Right renal cortex interstitium (tissue), 3 donors: ENCODE measurements around the gene BAZ2A. TPM values are rescaled to one million over a fixed set of nuclear protein-coding genes. Genes with fewer than 3 reads are reported as not detected.

Experiments used
- DNase-seq, 3 donors: peaks; one replicate each; pipeline ENCODE4 v3.0.0-alpha.2; 2013; ENCODE audit warnings: low read depth in 3 of 3, low spot score in 2 of 3
- polyA plus RNA-seq, 3 donors: library from polyadenylated mRNA; unstranded; fragments of 120-200 nt; gene quantifications; one replicate each; pipeline ENCODE4 v1.2.1, GENCODE V29; 2013; ENCODE audit not compliant: insufficient read length in 3 of 3

Gene BAZ2A
- polyA plus RNA-seq, 3 donors: 73.0 to 88.5 (median 74.2) TPM

DNA sequence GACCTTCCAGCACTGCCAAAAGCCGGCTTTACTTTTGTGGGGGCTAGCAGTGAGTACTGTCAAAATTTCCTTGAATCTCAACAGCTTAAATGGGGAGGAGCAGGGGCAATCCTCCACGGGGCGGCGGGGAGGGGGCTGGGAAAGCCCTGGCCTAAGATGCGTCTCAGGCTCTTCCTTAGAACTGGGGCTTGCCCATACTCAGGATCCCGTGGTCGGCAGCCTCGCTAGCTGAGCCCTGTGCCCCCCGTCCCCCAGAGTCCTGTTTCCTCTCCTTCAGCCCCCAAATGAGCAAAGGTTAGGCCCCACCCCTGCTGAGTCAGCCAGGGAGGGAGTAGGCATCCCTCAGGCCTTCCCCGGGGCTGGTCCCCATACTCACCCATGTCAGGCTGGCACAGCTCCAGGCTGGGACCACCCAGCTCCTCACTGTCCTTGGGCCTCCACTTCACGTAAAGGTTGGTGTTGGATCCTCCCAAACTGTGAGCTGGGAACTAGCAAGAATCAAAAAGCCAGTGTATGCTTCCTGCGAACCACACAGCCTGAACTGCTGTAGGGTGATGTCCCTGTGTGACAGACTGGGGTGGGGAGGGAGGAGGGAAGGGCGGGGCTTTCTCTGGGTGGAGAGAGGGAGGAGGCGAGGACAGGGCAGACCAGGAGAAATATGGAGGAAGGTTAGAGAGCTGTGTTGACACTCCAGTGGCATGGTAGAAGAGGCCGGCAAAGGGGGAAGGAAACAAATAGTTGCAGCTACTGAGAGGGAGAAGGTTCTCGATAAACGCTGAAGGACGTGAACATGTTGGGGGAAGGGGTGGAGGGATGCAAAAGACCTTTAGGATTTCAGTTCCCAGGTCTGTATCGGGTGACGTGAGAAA is 5.9 kb upstream of the BAZ2A start:
- no peak for DNase-seq

DNA sequence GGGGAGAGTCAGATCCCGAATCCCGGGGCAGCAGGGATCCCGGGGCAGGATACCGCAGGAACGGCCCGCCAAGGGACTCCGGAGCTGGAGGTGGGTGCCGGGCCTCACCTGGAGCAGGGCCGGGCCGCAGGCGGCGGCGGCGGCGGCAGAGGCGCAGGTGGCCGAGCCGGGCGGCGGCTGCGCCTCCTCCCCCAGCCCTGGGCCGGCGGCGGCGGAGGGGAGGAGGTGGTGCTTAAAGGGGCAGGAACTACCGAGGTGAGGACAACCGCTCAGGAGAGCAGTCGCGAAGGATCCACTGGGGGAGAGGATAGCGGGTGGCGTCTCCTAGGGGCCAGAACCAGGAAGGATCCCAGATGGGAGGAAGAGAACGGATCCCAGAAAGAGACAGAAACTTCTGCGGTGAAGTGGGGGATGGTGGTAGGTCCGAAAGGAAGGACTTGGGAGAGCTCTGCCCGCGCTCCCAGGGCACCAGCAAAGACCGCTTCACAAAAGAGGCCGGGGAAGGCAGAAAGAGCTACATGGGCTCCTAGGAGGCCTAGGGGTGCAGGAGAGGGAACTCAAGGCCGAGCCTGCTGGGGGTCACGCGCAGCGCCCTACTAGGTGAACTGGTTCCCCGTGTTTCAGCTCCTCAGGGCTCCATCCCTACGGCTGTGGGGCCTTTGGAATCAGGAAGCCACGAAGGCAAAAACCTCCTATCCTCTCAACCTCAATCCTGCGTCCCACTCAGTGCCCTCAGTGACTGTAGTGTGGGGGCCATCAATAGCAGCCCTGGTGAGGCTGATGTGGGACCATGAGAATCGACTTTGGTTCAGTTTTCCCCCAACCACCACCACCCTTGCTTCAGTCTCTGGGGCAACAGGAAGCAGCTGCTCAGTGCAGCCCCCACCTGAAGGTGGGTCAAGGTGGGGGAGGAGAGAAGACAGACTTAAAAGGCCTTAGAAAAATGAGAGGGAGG is 5.0 kb upstream of the BAZ2A start:
- no peak for DNase-seq

DNA sequence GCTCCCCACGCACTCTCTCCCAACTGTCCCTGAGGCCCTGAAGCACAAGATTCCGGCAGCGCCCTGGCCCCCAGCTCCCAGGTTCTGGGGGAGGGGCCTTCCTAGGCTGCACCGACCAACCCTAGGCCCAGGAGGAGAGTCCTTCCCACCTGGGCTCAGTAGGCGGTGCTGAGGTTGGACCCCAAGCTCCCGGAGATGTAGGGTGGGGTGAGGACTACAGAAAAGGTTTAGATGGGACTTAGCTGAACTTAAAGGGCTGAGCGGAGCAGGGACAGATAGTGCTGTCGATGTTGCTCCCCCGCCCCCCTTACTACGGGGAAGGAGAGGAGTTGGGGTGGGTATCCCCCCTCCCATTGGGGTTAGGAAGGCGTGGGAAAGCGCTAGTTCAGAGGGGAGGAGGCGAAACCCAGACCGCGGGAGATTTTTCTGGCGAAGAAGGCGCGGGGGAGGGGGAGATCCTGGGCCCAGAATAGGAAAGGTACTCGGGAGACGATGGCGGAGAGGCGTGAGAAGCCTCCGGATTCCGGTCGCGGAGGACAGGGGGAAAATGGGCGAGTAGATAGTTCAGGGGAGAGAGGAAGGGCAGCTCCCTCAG is 4.2 kb upstream of the BAZ2A start:
- DNase-seq: no peak

DNA sequence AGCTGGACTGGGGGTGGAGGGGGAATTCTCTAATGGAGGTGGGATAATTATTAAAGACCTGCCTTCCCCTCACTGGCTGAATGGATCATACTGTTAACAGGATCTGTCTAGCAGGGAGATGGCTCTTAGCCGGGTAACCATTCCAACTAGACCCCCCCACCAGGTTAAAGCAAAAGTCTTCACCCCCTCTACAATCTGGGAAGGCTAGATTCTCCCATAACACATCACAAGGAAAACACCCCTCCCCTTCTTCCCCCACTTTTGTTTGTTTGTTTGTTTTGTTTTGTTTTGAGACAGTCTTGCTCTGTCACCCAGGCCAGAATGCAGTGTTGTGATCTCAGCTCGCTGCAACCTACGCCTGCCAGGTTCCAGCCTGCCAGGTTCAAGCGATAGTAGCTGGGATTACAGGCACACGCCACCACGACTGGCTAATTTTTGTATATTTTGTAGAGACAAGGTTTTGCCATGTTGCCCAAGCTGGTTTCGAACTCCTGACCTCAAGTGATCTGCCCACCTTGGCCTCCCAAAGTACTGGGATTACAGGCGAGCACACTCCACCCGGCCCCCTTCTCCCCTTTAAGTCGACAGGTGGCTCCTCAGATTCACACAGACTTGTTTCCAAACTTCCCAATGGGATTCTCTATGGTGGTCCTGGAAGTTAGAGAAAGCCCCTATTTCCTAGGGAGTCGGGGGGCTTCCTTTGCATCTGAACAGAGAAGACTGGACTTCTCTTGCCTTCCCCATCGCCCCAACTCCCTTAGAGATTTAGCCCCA is 3.5 kb upstream of the BAZ2A start:
- DNase-seq: no peak

DNA sequence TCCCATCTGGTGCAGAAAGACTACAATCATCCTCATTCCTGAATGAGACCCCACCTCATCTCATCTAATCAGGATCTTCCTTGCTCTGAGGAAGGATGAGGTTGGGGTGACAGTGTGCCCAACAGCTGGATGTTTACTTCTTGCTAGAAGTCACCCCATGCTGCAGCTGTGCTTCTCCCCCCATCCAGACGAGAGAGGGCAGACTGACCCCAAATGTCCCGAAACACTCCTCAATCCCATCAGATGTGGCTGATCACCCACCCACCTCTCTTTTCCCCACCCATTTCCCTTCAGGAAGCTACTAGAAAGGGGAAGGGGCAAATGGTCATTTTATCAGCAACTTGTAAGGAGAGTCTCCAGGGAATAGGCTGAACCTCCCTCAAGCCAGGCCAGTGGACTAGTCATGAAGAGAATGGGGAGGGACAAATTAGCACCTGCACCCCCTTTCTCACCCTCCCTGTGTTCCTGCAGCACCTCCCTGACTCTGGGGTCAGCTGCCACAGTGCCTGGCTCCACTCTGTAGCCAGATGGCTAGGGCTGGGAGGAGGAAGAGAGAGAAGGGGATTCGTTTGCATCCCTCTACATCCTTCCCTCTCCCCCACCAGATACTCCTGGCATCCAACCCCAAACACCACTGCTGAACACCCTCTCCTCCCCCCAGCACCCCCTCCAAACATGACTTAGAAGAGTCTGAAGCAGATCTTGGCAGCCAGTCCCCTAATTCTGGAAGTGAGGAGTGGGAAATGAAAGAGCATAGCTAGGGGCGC is 2.8 kb upstream of the BAZ2A start:
- no peak for DNase-seq

DNA sequence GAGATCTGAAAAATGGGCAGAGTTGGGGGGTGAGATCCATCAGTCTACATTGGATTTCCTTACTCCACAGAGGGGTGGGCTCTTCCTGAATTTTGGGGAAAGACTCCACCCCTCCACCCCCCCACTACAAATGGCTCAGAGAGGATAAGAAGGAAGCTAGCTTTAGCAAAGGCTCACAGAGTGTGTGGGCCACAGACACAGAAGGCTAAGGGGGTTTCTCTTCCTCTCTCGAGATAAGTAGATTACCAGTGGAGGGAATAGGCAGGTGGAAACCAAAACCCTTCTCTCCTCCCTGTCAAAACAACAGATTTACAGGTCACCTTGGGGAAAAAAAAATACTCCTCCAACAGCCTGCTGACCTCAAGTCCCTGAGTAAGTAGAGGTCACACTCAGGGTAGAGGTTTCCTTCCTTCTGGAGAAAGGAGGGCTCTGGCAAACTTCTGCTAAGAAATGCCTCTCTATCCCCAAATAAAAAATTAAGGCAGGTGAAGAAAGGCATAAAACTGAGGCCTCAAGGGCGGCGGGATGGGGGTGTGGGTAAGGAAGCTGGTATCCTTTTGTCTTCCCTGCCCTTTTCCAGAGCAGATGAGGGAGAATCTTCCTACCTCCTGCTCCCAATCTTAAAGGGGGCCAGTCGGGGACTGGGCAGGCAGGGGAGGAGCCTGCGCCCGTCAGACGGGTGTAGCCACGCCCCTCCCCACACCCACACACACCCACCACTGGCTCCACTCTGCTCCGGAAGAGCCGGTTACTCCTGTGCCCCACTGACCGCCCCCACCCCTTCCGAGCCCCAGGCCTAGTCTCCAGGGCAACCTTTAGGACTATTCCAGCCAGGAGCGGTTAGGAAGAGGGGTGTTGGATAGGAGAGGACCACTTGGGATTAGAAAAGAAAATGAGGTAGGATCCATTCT is 1.9 kb upstream of the BAZ2A start:
- no peak for DNase-seq

DNA sequence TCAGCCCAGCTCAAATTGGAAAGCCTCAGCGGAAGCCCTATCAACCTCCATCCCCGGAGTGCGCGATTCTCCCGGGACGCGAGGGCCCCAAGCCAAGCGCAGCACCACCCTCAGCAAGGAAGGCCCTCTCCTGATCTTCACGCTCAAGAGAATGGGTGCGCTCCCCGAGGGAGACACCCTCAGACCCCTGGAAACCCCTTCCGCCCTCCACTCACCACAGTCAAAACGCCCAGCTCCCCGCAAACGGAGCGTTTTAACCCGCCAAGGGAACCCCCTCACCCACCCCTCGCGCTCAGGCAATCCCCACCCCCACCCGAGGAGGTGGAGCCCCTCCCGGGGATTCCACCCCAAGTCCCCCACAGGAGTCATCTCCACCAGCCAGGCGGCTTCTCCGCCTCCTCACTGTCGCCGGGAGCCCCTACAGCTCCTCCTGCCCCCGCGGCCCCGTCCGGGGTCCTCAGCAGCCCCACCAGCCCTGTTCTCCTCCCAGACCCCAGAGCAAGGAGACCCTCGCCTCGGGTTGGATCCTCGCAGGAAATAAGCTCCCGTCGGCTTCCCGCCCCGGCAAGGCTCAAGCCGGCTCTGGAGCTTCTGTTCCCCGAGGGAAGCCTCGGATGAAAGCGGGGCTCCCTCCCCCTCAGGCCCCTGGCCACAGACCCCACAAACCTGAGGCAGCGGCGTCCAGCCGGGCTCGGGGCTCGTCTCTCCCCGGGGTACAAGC is 507 bp downstream of the BAZ2A start:
- no peak for DNase-seq

DNA sequence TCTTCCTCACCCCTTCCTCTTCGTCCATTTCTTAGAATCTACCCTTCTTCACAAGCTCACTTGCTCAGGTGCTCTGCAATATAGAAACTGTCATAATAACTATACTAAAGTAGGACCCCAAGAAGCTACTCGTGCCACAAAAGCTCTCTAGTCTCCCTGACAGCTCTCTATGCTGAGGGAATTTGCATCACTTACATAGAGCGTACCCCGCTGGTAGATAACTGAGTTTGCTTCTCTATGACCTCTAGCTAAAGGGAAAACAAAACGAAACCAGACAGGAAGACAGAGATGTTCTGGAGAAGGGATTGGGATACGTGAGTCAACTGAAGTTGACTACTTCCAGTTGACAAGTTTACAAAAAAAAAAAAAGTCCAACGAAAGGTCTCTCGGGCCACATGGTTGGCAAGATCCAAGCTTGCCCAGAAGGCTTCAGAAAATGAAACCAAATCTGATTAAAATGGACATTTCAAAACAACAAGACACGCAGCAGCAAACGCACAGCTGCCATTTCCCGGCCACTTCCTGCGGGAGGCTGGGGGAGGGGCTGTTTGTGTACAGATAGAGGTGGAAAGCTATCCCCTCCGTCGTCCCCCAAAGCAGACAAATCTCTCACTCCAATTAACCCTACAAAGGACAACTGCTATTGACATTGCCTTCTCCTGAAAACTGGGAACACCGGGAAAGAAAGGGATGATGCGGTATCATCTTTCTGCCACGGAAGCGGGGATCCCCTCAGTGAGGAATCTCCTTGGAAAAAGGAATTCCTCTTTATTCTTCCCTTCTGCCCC is 1.3 kb downstream of the BAZ2A start:
- no peak for DNase-seq

DNA sequence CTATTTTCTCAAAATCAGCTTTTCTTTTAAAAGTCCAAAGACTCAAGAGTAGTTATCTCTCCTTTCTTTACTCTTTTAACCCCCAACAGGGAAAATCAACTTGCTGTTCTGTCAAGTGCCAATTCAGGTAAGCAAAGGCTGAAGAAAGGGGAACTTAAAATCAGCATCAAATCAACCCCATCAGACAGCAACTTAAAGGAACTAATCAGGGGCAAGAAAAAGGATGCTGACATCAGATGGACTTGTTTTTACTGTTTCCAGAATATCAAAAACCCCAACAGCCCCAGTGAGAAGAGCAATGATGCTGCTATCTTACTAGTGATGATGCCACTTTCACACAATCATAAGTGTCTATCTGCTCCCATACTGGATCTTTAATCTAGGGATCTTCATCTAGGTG is 3.4 kb downstream of the BAZ2A start:
- no peak for DNase-seq

DNA sequence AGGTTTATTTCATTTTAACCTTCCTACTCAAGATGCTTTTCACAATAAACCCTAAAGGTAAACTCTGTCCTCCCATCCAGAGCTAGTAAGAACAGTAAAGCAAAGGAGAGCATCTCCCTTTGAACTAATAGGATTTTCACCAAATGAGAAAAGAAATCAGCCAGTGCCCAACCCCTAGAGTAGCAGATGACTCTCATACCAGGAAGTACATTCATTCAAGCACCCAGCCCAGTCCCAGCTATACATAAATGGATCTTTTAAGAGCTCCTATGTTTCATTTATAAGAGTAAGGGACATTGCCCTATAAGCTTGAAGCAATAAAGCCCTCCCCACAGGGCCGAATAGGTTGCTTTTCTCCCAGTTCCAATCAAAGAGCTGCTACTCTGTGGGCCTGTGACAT is 7.6 kb downstream of the BAZ2A start:
- no peak for DNase-seq

DNA sequence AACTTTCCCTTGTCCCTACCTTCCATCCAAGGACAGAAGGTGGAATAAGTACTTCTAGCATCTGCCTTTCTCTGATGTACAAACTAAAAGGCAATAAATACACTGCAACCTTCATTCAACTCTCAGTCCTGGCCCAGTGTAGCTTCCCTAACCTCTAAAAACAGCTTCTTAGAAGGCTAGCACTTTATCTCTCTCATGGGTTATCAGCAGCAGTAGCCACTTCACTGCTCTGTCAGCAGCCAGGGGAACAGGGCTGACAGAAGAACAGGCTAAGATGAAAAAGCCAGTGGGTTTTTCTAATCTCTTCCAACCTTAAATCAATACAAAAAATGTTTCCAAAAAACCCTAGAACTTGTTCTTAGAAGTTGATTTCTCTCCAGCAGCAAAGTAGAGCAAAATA is 13.2 kb downstream of the BAZ2A start:
- DNase-seq: no peak

DNA sequence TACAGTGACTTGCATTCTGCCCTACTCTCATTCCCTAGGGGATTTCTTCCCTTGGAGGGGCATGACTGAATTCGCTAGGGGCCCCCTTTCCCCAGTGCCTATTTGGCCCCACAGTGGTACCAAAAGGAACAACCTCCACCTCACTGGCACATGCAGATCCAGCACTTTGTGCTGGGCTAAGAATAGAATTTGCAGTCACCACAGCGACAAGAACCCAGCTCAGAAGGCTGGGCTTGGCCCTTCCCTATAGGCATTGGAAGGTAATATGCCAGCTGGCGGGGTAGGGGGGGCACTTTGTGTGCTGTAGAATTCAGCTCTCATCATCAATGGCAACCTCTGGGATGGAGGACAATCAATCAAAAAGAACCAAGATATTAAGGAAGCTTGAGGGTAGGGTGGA is 13.9 kb downstream of the BAZ2A start:
- DNase-seq: no peak

DNA sequence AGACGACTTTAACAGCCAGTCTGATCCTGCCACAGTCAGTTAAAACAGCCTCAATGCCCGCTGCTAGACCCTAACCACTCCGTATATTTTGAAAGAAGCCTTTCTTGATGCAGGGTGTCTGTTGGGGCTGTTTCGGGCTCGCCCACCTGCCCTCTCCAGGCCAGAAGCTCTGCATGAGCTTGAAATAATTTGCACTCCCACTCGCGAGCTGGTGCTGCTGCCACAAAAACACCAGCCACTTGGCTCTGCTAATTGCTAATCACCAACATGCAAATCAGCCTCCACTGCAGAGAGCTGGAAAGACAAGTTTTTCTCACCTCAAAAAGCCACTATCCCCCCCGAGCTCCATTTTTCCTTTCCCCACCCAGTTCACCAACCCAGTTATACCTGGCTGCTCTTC is 15.5 kb downstream of the BAZ2A start:
- DNase-seq: no peak

DNA sequence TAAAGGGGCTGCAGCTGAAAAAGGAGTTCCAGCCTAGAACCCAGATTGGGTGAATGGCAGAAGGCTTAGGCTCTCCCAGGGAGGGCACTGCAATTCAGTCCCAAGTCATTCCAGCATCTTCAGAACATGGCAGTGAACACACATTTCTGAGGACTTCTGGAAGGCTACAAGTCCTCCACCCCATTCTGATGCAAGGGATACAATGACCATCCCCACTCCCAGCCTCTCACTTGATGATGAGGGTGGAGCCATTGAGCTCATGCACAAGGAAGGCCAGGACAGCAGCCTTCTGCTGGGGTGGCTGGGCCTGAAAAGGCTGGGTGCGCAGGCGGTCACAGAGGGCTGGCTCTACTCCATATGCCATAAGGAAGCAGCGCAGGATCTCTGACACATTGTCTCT is 25.8 kb downstream of the BAZ2A start:
- no peak for DNase-seq

DNA sequence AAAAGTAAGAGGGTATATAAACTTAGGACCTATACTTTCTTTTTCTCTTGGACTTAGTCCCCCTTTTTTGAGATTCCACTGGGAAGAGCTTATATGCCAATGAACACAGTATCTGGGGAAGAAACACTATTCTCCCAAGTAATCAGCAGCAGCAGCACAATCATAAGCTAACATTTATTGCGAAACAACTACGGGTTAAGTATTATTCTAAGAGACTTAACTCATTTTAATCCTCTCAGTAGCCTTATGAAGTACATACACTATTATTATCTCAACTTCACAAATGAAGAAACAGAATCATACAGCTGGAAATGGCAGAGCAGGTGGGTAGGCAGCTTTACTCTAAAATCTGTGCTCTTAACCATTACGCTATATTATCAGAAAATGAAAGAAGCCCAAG is 27.9 kb downstream of the BAZ2A start:
- no peak for DNase-seq

DNA sequence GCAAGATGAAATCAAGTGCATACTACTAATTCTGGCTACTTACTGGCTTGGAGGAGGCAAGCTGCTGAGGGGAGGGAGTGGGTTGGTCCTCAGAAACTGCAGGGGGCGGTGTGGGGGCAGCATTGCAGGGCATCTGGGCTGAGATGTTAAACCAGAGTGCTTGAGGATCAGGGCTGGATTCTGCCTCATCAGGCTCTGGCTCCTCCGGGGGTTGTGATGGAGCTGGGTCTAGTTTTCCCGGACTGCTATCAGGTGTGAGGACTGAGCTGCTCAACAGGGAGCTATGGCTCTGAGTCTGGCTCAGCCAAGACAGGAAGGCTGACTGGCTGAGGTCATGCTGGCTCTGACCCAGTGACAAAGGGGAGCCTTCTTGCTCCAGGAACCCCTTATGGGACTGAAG is 28.6 kb downstream of the BAZ2A start:
- DNase-seq: no peak

DNA sequence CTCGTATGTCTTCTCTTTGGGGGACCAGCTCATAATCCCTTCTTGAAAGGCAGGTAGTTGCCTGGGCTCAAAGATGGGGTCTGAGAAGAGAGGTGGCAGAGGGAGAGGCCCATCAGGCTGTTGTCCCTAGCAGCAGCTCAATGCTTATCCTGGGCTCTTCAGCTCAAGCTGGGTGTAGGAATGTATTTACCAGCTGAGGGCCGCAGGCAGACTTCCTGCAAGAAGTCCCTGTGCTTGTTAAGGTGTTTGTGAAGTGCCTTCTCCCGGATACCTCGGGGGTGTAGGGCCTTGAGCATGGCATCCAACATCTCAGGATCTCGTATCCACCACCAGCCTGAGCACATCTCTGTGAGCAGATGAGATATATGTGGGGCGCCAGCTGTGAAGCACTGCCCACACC is 29.4 kb downstream of the BAZ2A start:
- DNase-seq: no peak
